GM23248 (cell line): ENCODE results near the gene HDAC10.

Experiments used
- EZH2 ChIP-seq: fragments of 200-600 bp; sonication (generic); IDR thresholded peaks from 2 replicates; pipeline ENCODE4 v1.6.1; 2018; ENCODE audit warnings: antibody characterized with exemption, mild to moderate bottlenecking; ENCODE audit not compliant: insufficient read depth, poor library complexity, severe bottlenecking
- EZH2phosphoT487 ChIP-seq: fragments of 200-600 bp; sonication (generic); IDR thresholded peaks from 2 replicates; pipeline ENCODE4 v1.6.1; 2018; ENCODE audit warnings: antibody characterized with exemption, moderate library complexity, mild to moderate bottlenecking, low read depth; ENCODE audit not compliant: insufficient read depth

DNA sequence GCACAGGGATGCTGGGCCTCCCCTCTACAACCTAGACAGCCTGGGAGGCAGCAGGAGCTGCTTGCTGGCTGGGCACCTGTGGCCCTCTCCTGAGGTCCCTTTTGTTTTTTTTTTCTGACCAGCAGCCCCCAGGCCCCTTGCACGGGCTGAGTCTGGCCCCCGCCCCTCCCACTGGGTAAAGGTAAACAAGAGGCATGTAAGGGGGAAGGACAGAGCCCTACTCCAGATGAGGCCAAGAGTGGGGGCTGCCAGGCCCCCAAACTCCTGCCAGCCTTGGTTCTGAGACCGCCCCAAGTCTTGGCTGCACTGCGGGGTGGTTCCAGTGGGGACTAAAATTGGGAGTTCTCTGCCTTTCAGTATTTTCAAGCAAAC, 47.2 kb upstream of the HDAC10 start:
- TF ChIP-seq EZH2 = no peak
- TF ChIP-seq EZH2phosphoT487 = no peak
